Measurements from ENCODE around the gene SNAP29.
"Not testable (repeated sequence)": the region's sequence is repeated elsewhere in the genome, so short reads cannot be mapped to it uniquely, and the experiment has no call there.

The SNAP29 gene

DNA sequence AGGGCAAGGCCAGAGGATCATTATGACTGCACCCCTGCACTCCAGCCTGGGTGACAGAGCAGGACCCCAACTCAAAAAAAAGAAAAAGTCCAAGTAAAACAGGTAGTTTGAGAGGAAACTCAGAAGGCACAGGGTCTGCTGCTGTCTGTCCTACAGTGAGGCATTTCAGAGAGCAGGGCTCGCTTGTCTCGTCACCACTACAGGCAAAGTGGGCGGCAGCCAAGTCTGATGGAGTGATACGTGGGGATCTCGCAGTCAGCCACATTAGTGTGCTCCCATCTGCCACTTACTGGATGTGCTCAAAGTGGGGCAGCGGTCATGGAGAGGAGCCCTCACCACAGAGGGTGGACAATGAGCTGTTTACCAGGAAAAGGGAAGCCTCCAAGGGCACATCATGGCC, 42.2 kb upstream of the SNAP29 start:
- H3K36me3 ChIP-seq (ENCODE audit: control insufficient read depth in 1 of 2, insufficient read depth in 2 of 2, low read depth in 1 of 2, low read length in 2 of 2): peaks cover 15 to 80% of the 10 kb centered on the region in 2 experiments

DNA sequence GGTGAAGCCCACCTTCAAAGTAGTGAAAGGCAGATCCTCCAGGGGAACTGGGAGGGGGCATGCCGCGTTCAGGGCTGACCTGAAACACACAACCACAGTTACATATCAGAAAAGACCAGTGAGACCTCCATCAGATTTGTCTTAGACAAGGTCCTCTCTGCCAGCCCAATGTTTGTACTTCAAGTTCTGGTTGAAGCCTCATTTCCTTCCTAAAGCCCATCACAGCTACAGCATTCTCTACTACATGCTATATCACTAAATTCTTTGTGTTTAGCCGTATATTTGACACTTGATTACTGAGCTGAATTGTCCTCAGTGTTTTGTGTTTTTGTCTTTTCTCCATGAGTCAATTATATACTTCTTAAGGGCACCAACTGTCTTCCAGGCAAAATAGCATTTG, 40.3 kb upstream of the SNAP29 start:
- no peaks in the 10 kb centered on the region for H3K4me1 ChIP-seq (ENCODE audit: control insufficient read depth, insufficient read depth, low read depth, low read length)
- no peak overlapping the region for H3K18ac ChIP-seq (ENCODE audit: low read depth in 1 of 2, low read length in 2 of 2)
- no peak overlapping the region for H2BK120ac ChIP-seq (ENCODE audit: low read depth, low read length)
- 93% methylated on average over 2 of the region's 3 CpGs for WGBS
- H3K9me3 ChIP-seq (ENCODE audit: control insufficient read depth, low read length): no peaks in the 10 kb centered on the region
- H3K4me3 ChIP-seq (ENCODE audit: insufficient read depth in 1 of 2, low read depth in 1 of 2, low read length in 2 of 2): no peak overlapping the region
- no peak overlapping the region for H3K27ac ChIP-seq (ENCODE audit: low read length, poor library complexity, severe bottlenecking)
- no peak overlapping the region for H4K8ac ChIP-seq (ENCODE audit: low read length)
- no peak overlapping the region for H3K14ac ChIP-seq (ENCODE audit: low read length in 2 of 2)
- no peak overlapping the region for H2BK15ac ChIP-seq (ENCODE audit: low read depth, poor library complexity, severe bottlenecking)
- no peak overlapping the region for H2BK12ac ChIP-seq (ENCODE audit: low read length in 2 of 2)
- no peak for DNase-seq
- H2AK5ac ChIP-seq (ENCODE audit: low read length, severe bottlenecking): no peak overlapping the region
- H3K23ac ChIP-seq (ENCODE audit: low read length in 2 of 2): no peak overlapping the region
- no peak overlapping the region for H3K4me2 ChIP-seq (ENCODE audit: low read length, poor library complexity, severe bottlenecking)
- H4K91ac ChIP-seq (ENCODE audit: low read length): no peak overlapping the region
- no peak overlapping the region for H2AFZ ChIP-seq (ENCODE audit: low read depth, low read length)
- peaks cover 2% of the 10 kb centered on the region for H3K79me1 ChIP-seq (replicated peaks; ENCODE audit: low read length, poor library complexity, severe bottlenecking)
- no peak overlapping the region for H3K4ac ChIP-seq (ENCODE audit: low read depth in 1 of 2, low read length in 2 of 2)
- H3K9ac ChIP-seq (ENCODE audit: low read length): no peak overlapping the region
- H2BK5ac ChIP-seq (ENCODE audit: low read depth, low read length, poor library complexity, severe bottlenecking): no peak overlapping the region
- H3K36me3 ChIP-seq (ENCODE audit: control insufficient read depth in 1 of 2, insufficient read depth in 2 of 2, low read depth in 1 of 2, low read length in 2 of 2): peaks cover 15 to 75% of the 10 kb centered on the region in 2 experiments
- H3K27me3 ChIP-seq (ENCODE audit: control insufficient read depth in 1 of 2, insufficient read depth in 1 of 2, low read length in 2 of 2): no peaks in the 10 kb centered on the region

More for the DNA sequence above, 42.2 kb upstream of the SNAP29 start:
- H3K9me3 ChIP-seq (ENCODE audit: control insufficient read depth, low read length): no peaks in the 10 kb centered on the region
- H3K14ac ChIP-seq (ENCODE audit: low read length in 2 of 2): no peak overlapping the region
- no peak overlapping the region for H2AK5ac ChIP-seq (ENCODE audit: low read length, severe bottlenecking)
- H3K4ac ChIP-seq (ENCODE audit: low read depth in 1 of 2, low read length in 2 of 2): no peak overlapping the region
- H3K4me2 ChIP-seq (ENCODE audit: low read length, poor library complexity, severe bottlenecking): no peak overlapping the region
- H3K27ac ChIP-seq (ENCODE audit: low read length, poor library complexity, severe bottlenecking): no peak overlapping the region
- no peak overlapping the region for H2AFZ ChIP-seq (ENCODE audit: low read depth, low read length)
- H3K18ac ChIP-seq (ENCODE audit: low read depth in 1 of 2, low read length in 2 of 2): no peak overlapping the region
- peaks cover 1% of the 10 kb centered on the region for H3K4me1 ChIP-seq (ENCODE audit: control insufficient read depth, insufficient read depth, low read depth, low read length)
- no peak overlapping the region for H2BK120ac ChIP-seq (ENCODE audit: low read depth, low read length)
- H3K79me1 ChIP-seq (replicated peaks; ENCODE audit: low read length, poor library complexity, severe bottlenecking): peaks cover 2% of the 10 kb centered on the region
- no peaks in the 10 kb centered on the region for H3K27me3 ChIP-seq (ENCODE audit: control insufficient read depth in 1 of 2, insufficient read depth in 1 of 2, low read length in 2 of 2)
- no peak overlapping the region for H3K9ac ChIP-seq (ENCODE audit: low read length)
- H2BK12ac ChIP-seq (ENCODE audit: low read length in 2 of 2): no peak overlapping the region
- H4K91ac ChIP-seq (ENCODE audit: low read length): no peak overlapping the region
- H4K8ac ChIP-seq (ENCODE audit: low read length): no peak overlapping the region
- no peak for DNase-seq
- no peak overlapping the region for H3K23ac ChIP-seq (ENCODE audit: low read length in 2 of 2)
- no peak overlapping the region for H2BK5ac ChIP-seq (ENCODE audit: low read depth, low read length, poor library complexity, severe bottlenecking)
- 97% methylated on average over 6 of the region's 6 CpGs for WGBS
- H2BK15ac ChIP-seq (ENCODE audit: low read depth, poor library complexity, severe bottlenecking): no peak overlapping the region
- no peak overlapping the region for H3K4me3 ChIP-seq (ENCODE audit: insufficient read depth in 1 of 2, low read depth in 1 of 2, low read length in 2 of 2)

DNA sequence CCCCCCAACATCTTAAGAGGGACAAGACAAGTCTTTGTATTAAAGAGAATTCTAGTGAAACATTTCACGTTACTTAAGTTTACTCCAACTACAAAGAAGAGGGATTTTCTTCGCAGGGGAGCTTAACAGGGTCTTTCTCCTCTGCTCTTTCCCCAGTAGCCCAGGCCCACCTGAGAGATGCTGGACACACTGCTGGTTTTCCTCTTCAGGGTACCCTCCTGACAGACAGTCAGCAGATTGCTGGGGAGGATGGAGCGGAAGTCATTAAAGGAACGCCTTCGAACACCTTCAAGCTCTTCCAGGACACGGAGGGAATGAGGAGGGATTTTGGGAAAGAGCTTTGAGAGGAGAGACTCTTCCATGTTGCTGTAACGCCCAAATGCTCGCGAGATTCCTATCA, 39.3 kb upstream of the SNAP29 start:
- H3K18ac ChIP-seq (ENCODE audit: low read depth in 1 of 2, low read length in 2 of 2): no peak overlapping the region
- H2BK15ac ChIP-seq (ENCODE audit: low read depth, poor library complexity, severe bottlenecking): no peak overlapping the region
- no peak overlapping the region for H2AFZ ChIP-seq (ENCODE audit: low read depth, low read length)
- H2BK12ac ChIP-seq (ENCODE audit: low read length in 2 of 2): no peak overlapping the region
- H3K4me2 ChIP-seq (ENCODE audit: low read length, poor library complexity, severe bottlenecking): no peak overlapping the region
- H2BK120ac ChIP-seq (ENCODE audit: low read depth, low read length): no peak overlapping the region
- H3K14ac ChIP-seq (ENCODE audit: low read length in 2 of 2): no peak overlapping the region
- peaks cover 2% of the 10 kb centered on the region for H3K79me1 ChIP-seq (replicated peaks; ENCODE audit: low read length, poor library complexity, severe bottlenecking)
- H3K36me3 ChIP-seq (ENCODE audit: control insufficient read depth in 1 of 2, insufficient read depth in 2 of 2, low read depth in 1 of 2, low read length in 2 of 2): peaks cover 15 to 78% of the 10 kb centered on the region in 2 experiments
- no peak overlapping the region for H3K9ac ChIP-seq (ENCODE audit: low read length)
- no peak overlapping the region for H3K27ac ChIP-seq (ENCODE audit: low read length, poor library complexity, severe bottlenecking)
- no peak overlapping the region for H3K4ac ChIP-seq (ENCODE audit: low read depth in 1 of 2, low read length in 2 of 2)
- H2BK5ac ChIP-seq (ENCODE audit: low read depth, low read length, poor library complexity, severe bottlenecking): no peak overlapping the region
- no peak overlapping the region for H4K8ac ChIP-seq (ENCODE audit: low read length)
- H3K4me1 ChIP-seq (ENCODE audit: control insufficient read depth, insufficient read depth, low read depth, low read length): no peaks in the 10 kb centered on the region
- H3K27me3 ChIP-seq (ENCODE audit: control insufficient read depth in 1 of 2, insufficient read depth in 1 of 2, low read length in 2 of 2): no peaks in the 10 kb centered on the region
- no peak overlapping the region for H4K91ac ChIP-seq (ENCODE audit: low read length)
- no peak overlapping the region for H3K23ac ChIP-seq (ENCODE audit: low read length in 2 of 2)
- no peak overlapping the region for H2AK5ac ChIP-seq (ENCODE audit: low read length, severe bottlenecking)
- WGBS: 98% methylated on average over 9 of the region's 9 CpGs
- no peak overlapping the region for H3K4me3 ChIP-seq (ENCODE audit: insufficient read depth in 1 of 2, low read depth in 1 of 2, low read length in 2 of 2)
- DNase-seq: no peak
- no peaks in the 10 kb centered on the region for H3K9me3 ChIP-seq (ENCODE audit: control insufficient read depth, low read length)

DNA sequence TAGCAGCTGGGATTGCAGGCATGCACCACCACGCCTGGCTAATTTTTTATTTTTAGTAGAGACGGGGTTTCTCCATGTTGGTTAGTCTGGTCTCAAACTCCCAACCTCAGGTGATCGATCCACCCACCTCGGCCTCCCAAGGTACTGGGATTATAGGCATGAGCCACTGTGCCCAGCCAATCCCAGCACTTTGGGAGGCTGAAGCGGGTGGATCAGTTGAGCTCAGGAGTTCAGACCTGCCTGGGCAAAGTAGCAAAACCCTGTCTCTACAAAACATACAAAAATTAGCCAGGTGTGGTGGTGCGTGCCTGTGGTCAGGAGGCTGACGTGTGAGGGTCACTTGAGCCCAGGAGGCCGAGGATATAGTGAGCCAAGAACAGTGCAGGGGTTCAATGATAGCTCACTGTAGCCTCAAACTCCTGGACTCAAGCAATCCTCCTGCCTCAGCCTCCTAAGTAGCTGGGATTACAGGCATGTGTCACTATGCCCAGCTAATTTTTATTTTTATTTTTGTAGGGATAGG, 37.0 kb upstream of the SNAP29 start:
- not testable (repeated sequence) for H3K9me3 ChIP-seq (ENCODE audit: control insufficient read depth, low read length); H3K9ac ChIP-seq (ENCODE audit: low read length); H3K4me3 ChIP-seq (ENCODE audit: insufficient read depth in 1 of 2, low read depth in 1 of 2, low read length in 2 of 2); H2BK12ac ChIP-seq (ENCODE audit: low read length in 2 of 2); H3K4me2 ChIP-seq (ENCODE audit: low read length, poor library complexity, severe bottlenecking); H2BK120ac ChIP-seq (ENCODE audit: low read depth, low read length); DNase-seq; H3K79me1 ChIP-seq (replicated peaks; ENCODE audit: low read length, poor library complexity, severe bottlenecking); H4K91ac ChIP-seq (ENCODE audit: low read length); H3K27me3 ChIP-seq (ENCODE audit: control insufficient read depth in 1 of 2, insufficient read depth in 1 of 2, low read length in 2 of 2); H3K23ac ChIP-seq (ENCODE audit: low read length in 2 of 2); H3K14ac ChIP-seq (ENCODE audit: low read length in 2 of 2); H3K27ac ChIP-seq (ENCODE audit: low read length, poor library complexity, severe bottlenecking); H2AK5ac ChIP-seq (ENCODE audit: low read length, severe bottlenecking); H4K8ac ChIP-seq (ENCODE audit: low read length); H3K4me1 ChIP-seq (ENCODE audit: control insufficient read depth, insufficient read depth, low read depth, low read length); H2BK15ac ChIP-seq (ENCODE audit: low read depth, poor library complexity, severe bottlenecking); H2AFZ ChIP-seq (ENCODE audit: low read depth, low read length); H3K18ac ChIP-seq (ENCODE audit: low read depth in 1 of 2, low read length in 2 of 2); H3K4ac ChIP-seq (ENCODE audit: low read depth in 1 of 2, low read length in 2 of 2); H2BK5ac ChIP-seq (ENCODE audit: low read depth, low read length, poor library complexity, severe bottlenecking)
- WGBS: 99% methylated on average over 8 of the region's 8 CpGs
- peaks cover 9 to 78% of the 10 kb centered on the region in 2 experiments for H3K36me3 ChIP-seq (ENCODE audit: control insufficient read depth in 1 of 2, insufficient read depth in 2 of 2, low read depth in 1 of 2, low read length in 2 of 2)
